WTC11 (cell line): ENCODE results near the gene TLCD1. TPM values are rescaled to one million over a fixed set of nuclear protein-coding genes. Genes with fewer than 3 reads are reported as not detected.

ENCODE experiments used
- ATAC-seq: fragments of 200-7000 bp; cut with Tn5 transposase; 2 replicates; pipeline ENCODE4 v1.10.0; 2021; ENCODE audit warnings: mild to moderate bottlenecking, moderate library complexity
- CTCF ChIA-PET: fragments of 300-600 bp; sonication (Branson Sonifier 250); formaldehyde crosslinking; loops from one replicate; lab custom pipeline; 2021; ENCODE audit warnings: antibody characterized with exemption; lab: Charles Lee
- POLR2A ChIA-PET: fragments of 350-600 bp; sonication (Branson Sonifier 250); formaldehyde crosslinking; loops from one replicate; lab custom pipeline; 2021; ENCODE audit warnings: antibody characterized with exemption; lab: Charles Lee
- DNase-seq: peaks from one replicate; pipeline ENCODE4 v3.0.0; 2021; ENCODE audit warnings: low spot score
- H3K27ac Mint-ChIP-seq: 2 replicates; pipeline ENCODE4 v1.8.0; 2021; ENCODE audit warnings: mixed read lengths
- H3K27me3 Mint-ChIP-seq: 2 replicates; pipeline ENCODE4 v1.8.0; 2021; ENCODE audit warnings: low read depth, mild to moderate bottlenecking, moderate library complexity, mixed read lengths
- H3K36me3 Mint-ChIP-seq: 2 replicates; pipeline ENCODE4 v1.8.0; 2021; ENCODE audit warnings: mixed read lengths
- H3K4me1 Mint-ChIP-seq: 2 replicates; pipeline ENCODE4 v1.8.0; 2022; ENCODE audit warnings: mixed read lengths
- H3K4me3 Mint-ChIP-seq: 2 replicates; pipeline ENCODE4 v1.8.0; 2021; ENCODE audit warnings: mild to moderate bottlenecking, moderate library complexity, mixed read lengths
- H3K9me3 Mint-ChIP-seq: 2 replicates; pipeline ENCODE4 v1.8.0; 2021; ENCODE audit warnings: mixed read lengths
- ATF1 ChIP-seq: sonication (generic); formaldehyde crosslinking; IDR thresholded peaks from 2 replicates; pipeline ENCODE4 v1.8.1; 2023; ENCODE audit warnings: mild to moderate bottlenecking, moderate library complexity, missing genetic modification reagents
- ATF2 ChIP-seq: sonication (generic); formaldehyde crosslinking; IDR thresholded peaks from 2 replicates; pipeline ENCODE4 v1.8.1; 2022; ENCODE audit warnings: low read depth, missing genetic modification reagents, borderline replicate concordance
- E2F5 ChIP-seq: sonication (generic); formaldehyde crosslinking; IDR thresholded peaks from 2 replicates; pipeline ENCODE4 v1.8.1; 2022; ENCODE audit warnings: mild to moderate bottlenecking, moderate library complexity, missing genetic modification reagents
- GRHL2 ChIP-seq: fragments of 250-450 bp; sonication (Bioruptor Pico); IDR thresholded peaks from 2 replicates; pipeline ENCODE4 v1.8.0; 2022; ENCODE audit warnings: mild to moderate bottlenecking, moderate library complexity; ENCODE audit not compliant: insufficient replicate concordance, severe bottlenecking
- JAZF1 ChIP-seq: fragments of 250-450 bp; sonication (Bioruptor Pico); IDR thresholded peaks from 2 replicates; pipeline ENCODE4 v1.9.0; 2021; ENCODE audit warnings: moderate library complexity, mild to moderate bottlenecking, inconsistent platforms
- KAT7 ChIP-seq: sonication (generic); formaldehyde crosslinking; IDR thresholded peaks from 2 replicates; pipeline ENCODE4 v1.8.1; 2023; ENCODE audit warnings: missing genetic modification reagents, mild to moderate bottlenecking, borderline replicate concordance
- MAX ChIP-seq: sonication (generic); formaldehyde crosslinking; IDR thresholded peaks from 2 replicates; pipeline ENCODE4 v1.8.0; 2022; ENCODE audit warnings: mild to moderate bottlenecking, missing genetic modification reagents
- MXD4 ChIP-seq: fragments of 250-450 bp; sonication (Bioruptor Pico); IDR thresholded peaks from 2 replicates; pipeline ENCODE4 v1.8.0; 2021; ENCODE audit warnings: mild to moderate bottlenecking, moderate library complexity, borderline replicate concordance
- NR3C1 ChIP-seq: sonication (generic); formaldehyde crosslinking; conservative IDR thresholded peaks from 2 replicates; pipeline ENCODE4 v1.8.1; 2023; ENCODE audit warnings: low read depth, mild to moderate bottlenecking, missing genetic modification reagents
- OVOL2 ChIP-seq: fragments of 250-450 bp; sonication (Bioruptor Pico); IDR thresholded peaks from 2 replicates; pipeline ENCODE4 v1.9.0; 2021; ENCODE audit warnings: mild to moderate bottlenecking, borderline replicate concordance
- RELA ChIP-seq: sonication (generic); formaldehyde crosslinking; IDR thresholded peaks from 2 replicates; pipeline ENCODE4 v1.8.1; 2022; ENCODE audit warnings: missing genetic modification reagents, mild to moderate bottlenecking, borderline replicate concordance
- SMAD3 ChIP-seq: sonication (generic); formaldehyde crosslinking; IDR thresholded peaks from 2 replicates; pipeline ENCODE4 v1.8.0; 2022; ENCODE audit warnings: missing genetic modification reagents, mild to moderate bottlenecking, borderline replicate concordance
- SP1 ChIP-seq: sonication (generic); formaldehyde crosslinking; conservative IDR thresholded peaks from 2 replicates; pipeline ENCODE4 v1.8.1; 2022; ENCODE audit warnings: missing genetic modification reagents
- TEAD1 ChIP-seq: sonication (generic); formaldehyde crosslinking; IDR thresholded peaks from 2 replicates; pipeline ENCODE4 v1.8.0; 2022; ENCODE audit warnings: mild to moderate bottlenecking, missing genetic modification reagents
- USF2 ChIP-seq: sonication (generic); formaldehyde crosslinking; IDR thresholded peaks from 2 replicates; pipeline ENCODE4 v1.8.1; 2023; ENCODE audit warnings: mild to moderate bottlenecking, missing genetic modification reagents, moderate library complexity
- ZMAT4 ChIP-seq: fragments of 250-450 bp; sonication (Bioruptor Pico); IDR thresholded peaks from 2 replicates; pipeline ENCODE4 v1.9.0; 2021; ENCODE audit warnings: mild to moderate bottlenecking
- ZNF317 ChIP-seq: sonication (generic); formaldehyde crosslinking; IDR thresholded peaks from 2 replicates; pipeline ENCODE4 v1.8.1; 2023; ENCODE audit warnings: low read depth, mild to moderate bottlenecking, moderate library complexity, missing genetic modification reagents, borderline replicate concordance
- ZNF396 ChIP-seq: fragments of 250-450 bp; sonication (Bioruptor Pico); IDR thresholded peaks from 2 replicates; pipeline ENCODE4 v1.8.0; 2021; ENCODE audit warnings: mild to moderate bottlenecking, moderate library complexity, borderline replicate concordance
- total RNA-seq: library from RNA; stranded (reverse); gene quantifications from 3 replicates; pipeline ENCODE4 v1.2.3, GENCODE V29; 2021
- TF ChIP-seq, protein P1 (sequence below): sonication (generic); formaldehyde crosslinking; IDR thresholded peaks from 2 replicates; pipeline ENCODE4 v1.8.0; 2023; ENCODE audit warnings: missing genetic modification reagents, mild to moderate bottlenecking, borderline replicate concordance
- TF ChIP-seq, protein P2 (sequence below): fragments of 250-450 bp; sonication (Bioruptor Pico); IDR thresholded peaks from 2 replicates; pipeline ENCODE4 v2.1.2; 2022; ENCODE audit warnings: mild to moderate bottlenecking, moderate library complexity

The TLCD1 gene
- total RNA-seq, 1 experiment from 2014 or later = 36.0 TPM

GRCh38 chr17:28711723-28712031, 14.4 kb downstream of the TLCD1 start, which contains the start of gene PROCA1 (continued):
- TF ChIP-seq MAX (CRISPR knock-in tag) (0 out of 2 replicates have a peak, but pooled peaks have one; percentile 3), JAZF1 (CRISPR knock-in tag) (no peak), GRHL2 (CRISPR knock-in tag) (no peak)
- TF ChIP-seq, protein P1, sequence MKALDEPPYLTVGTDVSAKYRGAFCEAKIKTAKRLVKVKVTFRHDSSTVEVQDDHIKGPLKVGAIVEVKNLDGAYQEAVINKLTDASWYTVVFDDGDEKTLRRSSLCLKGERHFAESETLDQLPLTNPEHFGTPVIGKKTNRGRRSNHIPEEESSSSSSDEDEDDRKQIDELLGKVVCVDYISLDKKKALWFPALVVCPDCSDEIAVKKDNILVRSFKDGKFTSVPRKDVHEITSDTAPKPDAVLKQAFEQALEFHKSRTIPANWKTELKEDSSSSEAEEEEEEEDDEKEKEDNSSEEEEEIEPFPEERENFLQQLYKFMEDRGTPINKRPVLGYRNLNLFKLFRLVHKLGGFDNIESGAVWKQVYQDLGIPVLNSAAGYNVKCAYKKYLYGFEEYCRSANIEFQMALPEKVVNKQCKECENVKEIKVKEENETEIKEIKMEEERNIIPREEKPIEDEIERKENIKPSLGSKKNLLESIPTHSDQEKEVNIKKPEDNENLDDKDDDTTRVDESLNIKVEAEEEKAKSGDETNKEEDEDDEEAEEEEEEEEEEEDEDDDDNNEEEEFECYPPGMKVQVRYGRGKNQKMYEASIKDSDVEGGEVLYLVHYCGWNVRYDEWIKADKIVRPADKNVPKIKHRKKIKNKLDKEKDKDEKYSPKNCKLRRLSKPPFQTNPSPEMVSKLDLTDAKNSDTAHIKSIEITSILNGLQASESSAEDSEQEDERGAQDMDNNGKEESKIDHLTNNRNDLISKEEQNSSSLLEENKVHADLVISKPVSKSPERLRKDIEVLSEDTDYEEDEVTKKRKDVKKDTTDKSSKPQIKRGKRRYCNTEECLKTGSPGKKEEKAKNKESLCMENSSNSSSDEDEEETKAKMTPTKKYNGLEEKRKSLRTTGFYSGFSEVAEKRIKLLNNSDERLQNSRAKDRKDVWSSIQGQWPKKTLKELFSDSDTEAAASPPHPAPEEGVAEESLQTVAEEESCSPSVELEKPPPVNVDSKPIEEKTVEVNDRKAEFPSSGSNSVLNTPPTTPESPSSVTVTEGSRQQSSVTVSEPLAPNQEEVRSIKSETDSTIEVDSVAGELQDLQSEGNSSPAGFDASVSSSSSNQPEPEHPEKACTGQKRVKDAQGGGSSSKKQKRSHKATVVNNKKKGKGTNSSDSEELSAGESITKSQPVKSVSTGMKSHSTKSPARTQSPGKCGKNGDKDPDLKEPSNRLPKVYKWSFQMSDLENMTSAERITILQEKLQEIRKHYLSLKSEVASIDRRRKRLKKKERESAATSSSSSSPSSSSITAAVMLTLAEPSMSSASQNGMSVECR (CRISPR knock-in tag) = peak; percentile 16; the same call in 1 of the 2 replicates

DNA sequence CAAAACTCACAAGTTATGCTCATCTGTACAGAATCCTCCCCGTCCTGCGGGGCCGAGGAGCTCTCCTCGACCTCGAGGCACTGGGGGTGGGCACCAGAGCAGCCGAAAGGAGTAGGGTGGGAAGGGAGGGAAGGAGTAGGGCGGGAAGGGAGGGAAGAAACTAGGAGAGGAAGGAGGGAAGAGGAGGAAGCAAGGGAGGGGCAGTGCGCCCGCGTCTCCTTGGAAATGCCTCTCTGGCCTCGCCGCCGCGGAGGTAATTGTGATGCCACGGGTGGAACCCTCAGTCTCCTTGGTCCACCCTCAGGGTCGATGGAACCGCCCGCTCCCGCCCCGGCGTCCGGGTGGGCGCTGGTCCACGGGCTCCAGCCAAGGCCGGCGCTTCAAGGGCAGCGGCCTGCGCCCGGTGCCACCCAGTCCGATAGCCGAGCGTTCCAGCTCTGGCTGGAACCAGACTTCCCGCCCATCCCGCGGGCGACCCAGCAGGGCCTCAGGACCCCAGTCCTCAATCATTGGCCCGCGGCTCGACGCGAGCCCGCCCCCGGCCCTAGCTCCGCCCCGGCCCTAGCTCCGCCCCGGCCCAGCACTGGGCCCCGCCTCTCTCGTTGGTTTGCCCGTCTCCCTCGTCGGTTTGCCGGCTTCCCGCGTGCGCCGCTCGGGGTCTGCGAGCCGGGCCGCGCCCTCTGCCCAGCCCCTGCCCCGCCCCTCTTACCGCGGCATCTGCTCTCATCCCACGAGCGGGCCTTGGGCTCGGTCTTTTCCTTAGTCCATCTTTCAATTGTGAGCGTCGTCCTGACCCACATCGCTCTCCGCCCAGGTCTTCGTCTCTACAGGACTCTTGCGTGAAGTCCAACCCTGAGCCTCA, 14.9 kb downstream of the TLCD1 start:
- POLR2A ChIA-PET = interaction anchor here (0.6 to 3.5 kb wide), 22 partner anchors 9 to 1738 kb away, joined by 3 to 72 read pairs (median 5); partner anchors contain the start of genes BLTP2, NEK8, PHF12 and PIGS
- CTCF ChIA-PET = interaction anchor here (0.7 to 5.4 kb wide), 16 partner anchors 9 to 476 kb away, joined by 3 to 69 read pairs (median 4); partner anchors contain the start of genes BLTP2, NEK8, PHF12 and RPL23A
- Mint-ChIP-seq H3K4me3 (peak overlapping the region; percentile 98), H3K4me1 (peaks cover 32% of the 10 kb centered on the region), H3K27ac (peak overlapping the region; percentile 100), H3K27me3 (no peaks in the 10 kb centered on the region), H3K9me3 (no peaks in the 10 kb centered on the region), H3K36me3 (peaks cover 23% of the 10 kb centered on the region)
- ATAC-seq = peak; percentile 88
- peak; percentile 98 for DNase-seq
- TF ChIP-seq NR3C1 (no peak), ZNF317 (no peak), USF2 (CRISPR knock-in tag) (no peak), MXD4 (CRISPR knock-in tag) (no peak), JAZF1 (CRISPR knock-in tag) (no peak), OVOL2 (CRISPR knock-in tag) (no peak), ZMAT4 (CRISPR knock-in tag) (peak; percentile 75; the same call in 1 of the 2 replicates), MAX (CRISPR knock-in tag) (peak; percentile 94), ZNF396 (CRISPR knock-in tag) (no peak), SMAD3 (CRISPR knock-in tag) (peak; percentile 54; the same call in 1 of the 2 replicates), RELA (CRISPR knock-in tag) (no peak), KAT7 (CRISPR knock-in tag) (no peak; the same call in 1 of the 2 replicates), ATF1 (CRISPR knock-in tag) (no peak), ATF2 (no peak), E2F5 (CRISPR knock-in tag) (peak; percentile 91), SP1 (CRISPR knock-in tag) (peak; percentile 80), TEAD1 (CRISPR knock-in tag) (peak; percentile 64; the same call in 1 of the 2 replicates)
- TF ChIP-seq, protein P2, sequence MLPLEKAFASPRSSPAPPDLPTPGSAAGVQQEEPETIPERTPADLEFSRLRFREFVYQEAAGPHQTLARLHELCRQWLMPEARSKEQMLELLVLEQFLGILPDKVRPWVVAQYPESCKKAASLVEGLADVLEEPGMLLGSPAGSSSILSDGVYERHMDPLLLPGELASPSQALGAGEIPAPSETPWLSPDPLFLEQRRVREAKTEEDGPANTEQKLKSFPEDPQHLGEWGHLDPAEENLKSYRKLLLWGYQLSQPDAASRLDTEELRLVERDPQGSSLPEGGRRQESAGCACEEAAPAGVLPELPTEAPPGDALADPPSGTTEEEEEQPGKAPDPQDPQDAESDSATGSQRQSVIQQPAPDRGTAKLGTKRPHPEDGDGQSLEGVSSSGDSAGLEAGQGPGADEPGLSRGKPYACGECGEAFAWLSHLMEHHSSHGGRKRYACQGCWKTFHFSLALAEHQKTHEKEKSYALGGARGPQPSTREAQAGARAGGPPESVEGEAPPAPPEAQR = no peak
